ENCODE results near the gene CYP21A2.

Gene CYP21A2

DNA sequence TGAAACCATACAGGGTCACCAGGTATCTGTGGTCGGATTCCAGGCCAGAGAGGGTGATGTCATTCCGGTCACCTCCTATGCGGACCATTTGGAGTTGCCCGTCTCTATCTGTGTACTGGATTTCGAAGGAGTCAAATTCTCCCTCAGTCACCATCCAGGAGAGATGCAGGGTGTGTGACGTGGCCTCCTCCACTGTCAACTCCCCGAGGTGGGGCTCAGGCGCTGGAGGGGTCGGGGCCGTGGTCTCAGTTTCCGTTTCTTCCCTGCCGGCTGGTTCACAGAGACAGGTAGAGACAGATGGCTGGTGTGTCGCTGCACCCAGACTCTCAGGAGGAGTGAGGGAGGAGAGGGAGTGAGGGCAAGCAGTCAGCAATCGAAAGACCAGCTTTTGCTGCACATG is 30.7 kb downstream of the CYP21A2 start:
- Histone ChIP-seq H3K9me3 (no peaks in the 10 kb centered on the region), H3K4me2 (no peak overlapping the region), H3K4me1 (no peaks in the 10 kb centered on the region), H3K4me3 (no peak overlapping the region), H3K27ac (no peak overlapping the region), H4K20me1 (no peaks in the 10 kb centered on the region), H3K9ac (no peak overlapping the region), H3K27me3 (no peaks in the 10 kb centered on the region), H3K36me3 (no peaks in the 10 kb centered on the region; the same call in 1 of the 2 replicates)
- no peak for TF ChIP-seq Cebpa-rat (IDR thresholded peaks at IDR 0.05)

DNA sequence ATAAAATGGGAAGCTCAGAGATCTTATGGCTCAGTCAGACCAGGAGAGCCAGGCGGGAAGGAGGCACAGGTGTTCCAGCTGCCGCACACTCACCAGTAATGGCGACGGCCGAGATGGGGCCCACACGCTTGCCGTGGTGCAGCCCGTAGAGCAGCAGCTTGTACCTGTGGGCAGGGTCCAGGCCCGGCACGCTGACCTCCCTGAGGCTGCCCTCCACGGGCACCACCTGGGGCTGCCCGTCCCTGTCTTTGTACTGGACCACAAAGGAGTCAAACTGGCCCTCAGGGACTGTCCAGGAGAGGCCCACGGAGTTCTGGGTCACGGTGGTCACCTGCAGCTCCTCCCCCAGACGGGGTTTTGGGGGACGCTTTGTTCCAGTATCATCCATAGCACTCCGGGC is 31.2 kb downstream of the CYP21A2 start:
- no peak for TF ChIP-seq Cebpa-rat (IDR thresholded peaks at IDR 0.05)
- no peak overlapping the region for H3K4me3 ChIP-seq
- H4K20me1 ChIP-seq = no peaks in the 10 kb centered on the region
- H3K36me3 ChIP-seq = no peaks in the 10 kb centered on the region; the same call in 1 of the 2 replicates
- no peaks in the 10 kb centered on the region for H3K9me3 ChIP-seq
- H3K9ac ChIP-seq = no peak overlapping the region
- no peak overlapping the region for H3K27ac ChIP-seq
- no peaks in the 10 kb centered on the region for H3K27me3 ChIP-seq
- no peaks in the 10 kb centered on the region for H3K4me1 ChIP-seq
- H3K4me2 ChIP-seq = no peak overlapping the region

DNA sequence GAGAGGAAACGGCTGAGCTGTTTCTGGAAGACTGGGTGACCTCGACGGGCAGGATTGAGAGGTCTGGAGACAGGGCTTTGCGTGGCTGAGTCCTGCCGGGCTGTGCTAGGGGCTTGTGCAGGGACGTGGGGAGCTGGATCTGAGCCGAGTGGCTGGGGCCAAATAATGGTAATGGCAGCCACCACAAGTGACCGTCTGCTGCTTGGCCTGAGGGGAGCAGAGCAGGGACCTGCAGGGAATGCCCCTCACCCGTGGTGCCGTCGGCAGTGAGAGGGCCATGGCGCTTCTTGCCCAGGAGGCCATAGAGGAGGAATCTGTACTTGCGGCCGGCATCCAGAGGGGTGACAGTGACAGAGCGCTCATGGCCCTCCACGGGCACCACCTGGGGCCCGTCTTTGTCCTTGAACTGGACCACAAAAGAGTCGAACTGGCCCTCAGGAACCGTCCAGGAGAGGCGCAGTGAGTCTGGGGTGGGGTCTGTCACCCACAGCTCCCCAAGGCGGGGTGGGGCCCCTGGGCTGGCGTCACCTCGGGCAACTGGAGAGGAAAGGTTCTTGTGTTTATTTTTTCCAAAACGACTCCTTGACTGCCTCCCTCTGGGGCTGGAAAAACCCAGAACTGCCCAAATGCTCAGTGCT is 31.8 kb downstream of the CYP21A2 start:
- Histone ChIP-seq H3K4me2 (no peak overlapping the region), H3K9me3 (no peaks in the 10 kb centered on the region), H3K27me3 (no peaks in the 10 kb centered on the region), H3K9ac (no peak overlapping the region), H3K36me3 (no peaks in the 10 kb centered on the region; the same call in 1 of the 2 replicates), H3K4me1 (no peaks in the 10 kb centered on the region), H3K4me3 (no peak overlapping the region), H4K20me1 (no peaks in the 10 kb centered on the region), H3K27ac (no peak overlapping the region)
- TF ChIP-seq Cebpa-rat (IDR thresholded peaks at IDR 0.05) = no peak

DNA sequence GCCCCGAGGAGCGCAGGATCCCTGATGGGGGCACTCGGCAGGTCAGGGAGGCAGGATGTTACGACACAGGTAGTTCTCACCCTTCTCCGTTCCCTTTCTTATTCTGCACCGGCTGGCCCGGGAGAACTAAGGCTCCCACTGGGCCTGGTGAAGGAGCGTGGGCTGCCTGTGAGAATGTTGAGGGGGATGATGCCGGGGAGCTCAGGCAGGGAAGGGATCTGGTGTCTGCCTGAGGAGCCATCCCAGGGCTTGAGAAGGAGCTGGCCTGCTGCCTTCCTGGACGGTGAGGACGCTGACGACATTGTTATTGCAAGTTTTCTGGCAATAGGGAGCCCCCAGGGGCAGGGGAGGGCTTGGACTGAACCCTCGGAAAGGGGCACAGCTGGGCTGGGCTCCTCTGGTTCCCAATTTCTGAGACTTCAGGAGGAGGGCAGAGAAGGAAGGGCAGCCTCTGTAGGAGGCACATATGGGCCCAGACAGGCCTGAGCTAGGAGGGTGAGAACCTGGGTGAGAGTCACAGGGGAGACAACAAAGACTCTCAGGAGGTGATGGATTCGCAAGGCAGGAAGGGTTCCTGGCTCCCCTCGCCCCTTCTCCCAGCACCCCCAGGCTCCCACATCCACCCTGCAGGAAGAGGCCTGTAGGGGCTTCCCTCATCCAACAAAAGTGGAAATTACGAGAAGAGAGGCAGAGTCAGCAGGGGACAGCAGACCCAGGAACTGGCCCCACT is 32.8 kb downstream of the CYP21A2 start:
- H3K4me3 ChIP-seq = no peak overlapping the region
- H4K20me1 ChIP-seq = no peaks in the 10 kb centered on the region
- H3K4me1 ChIP-seq = no peaks in the 10 kb centered on the region
- H3K4me2 ChIP-seq = no peak overlapping the region
- H3K27me3 ChIP-seq = no peaks in the 10 kb centered on the region
- no peak overlapping the region for H3K27ac ChIP-seq
- no peak overlapping the region for H3K9ac ChIP-seq
- no peaks in the 10 kb centered on the region for H3K9me3 ChIP-seq
- no peaks in the 10 kb centered on the region; the same call in 1 of the 2 replicates for H3K36me3 ChIP-seq
- no peak for TF ChIP-seq Cebpa-rat (IDR thresholded peaks at IDR 0.05)

DNA sequence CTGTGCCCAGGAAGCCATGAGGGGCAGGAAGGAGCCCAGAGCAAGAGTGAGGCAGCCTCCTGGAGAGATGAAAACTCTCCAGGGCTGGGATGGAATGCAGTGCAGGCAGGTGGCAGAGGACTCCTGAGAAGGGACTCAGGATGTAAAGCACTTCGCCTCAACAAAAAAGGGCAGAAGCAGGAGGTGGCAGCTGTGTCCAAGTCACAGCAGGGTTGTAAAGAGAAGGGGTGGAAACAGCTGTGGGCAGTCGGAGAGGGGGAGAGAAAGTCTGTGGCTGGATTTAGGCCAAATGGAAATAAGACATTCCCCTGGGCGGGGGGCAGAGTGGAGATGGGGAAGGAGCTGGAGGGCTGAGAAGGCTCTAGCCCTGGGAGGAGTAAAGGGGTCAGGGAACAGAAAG is 34.9 kb downstream of the CYP21A2 start:
- H3K4me1 ChIP-seq = no peaks in the 10 kb centered on the region
- no peak for TF ChIP-seq Cebpa-rat (IDR thresholded peaks at IDR 0.05)

DNA sequence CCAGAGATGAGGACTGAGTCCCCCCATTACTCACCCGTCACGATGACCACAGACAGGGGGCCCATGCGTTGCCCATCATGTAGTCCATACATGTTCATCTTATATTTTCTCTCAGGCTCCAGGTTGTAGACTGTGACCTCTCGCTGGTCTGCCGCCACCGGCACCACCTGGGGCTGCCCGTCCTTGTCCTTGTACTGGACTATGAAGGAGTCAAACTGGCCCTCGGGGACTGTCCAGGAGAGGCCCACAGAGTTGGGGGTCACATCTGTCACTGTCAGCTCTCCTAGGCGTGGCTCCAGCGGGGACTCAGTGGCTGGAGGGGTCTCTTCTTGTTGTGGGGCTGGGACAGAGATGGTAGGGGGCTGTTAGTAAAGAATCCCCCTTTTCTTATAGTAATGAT is 35.4 kb downstream of the CYP21A2 start:
- Histone ChIP-seq H3K4me2 (no peak overlapping the region), H3K9ac (no peak overlapping the region), H3K4me1 (no peaks in the 10 kb centered on the region), H3K27ac (no peak overlapping the region), H3K36me3 (no peaks in the 10 kb centered on the region; the same call in 1 of the 2 replicates), H4K20me1 (no peaks in the 10 kb centered on the region), H3K27me3 (no peaks in the 10 kb centered on the region), H3K9me3 (no peaks in the 10 kb centered on the region), H3K4me3 (no peak overlapping the region)
- TF ChIP-seq Cebpa-rat (IDR thresholded peaks at IDR 0.05) = no peak

More for the DNA sequence above, 34.9 kb downstream of the CYP21A2 start:
- no peaks in the 10 kb centered on the region; the same call in 1 of the 2 replicates for H3K36me3 ChIP-seq
- H4K20me1 ChIP-seq = no peaks in the 10 kb centered on the region
- H3K27ac ChIP-seq = no peak overlapping the region
- H3K4me2 ChIP-seq = no peak overlapping the region
- no peaks in the 10 kb centered on the region for H3K27me3 ChIP-seq
- H3K9me3 ChIP-seq = no peaks in the 10 kb centered on the region
- H3K4me3 ChIP-seq = no peak overlapping the region
- H3K9ac ChIP-seq = no peak overlapping the region

DNA sequence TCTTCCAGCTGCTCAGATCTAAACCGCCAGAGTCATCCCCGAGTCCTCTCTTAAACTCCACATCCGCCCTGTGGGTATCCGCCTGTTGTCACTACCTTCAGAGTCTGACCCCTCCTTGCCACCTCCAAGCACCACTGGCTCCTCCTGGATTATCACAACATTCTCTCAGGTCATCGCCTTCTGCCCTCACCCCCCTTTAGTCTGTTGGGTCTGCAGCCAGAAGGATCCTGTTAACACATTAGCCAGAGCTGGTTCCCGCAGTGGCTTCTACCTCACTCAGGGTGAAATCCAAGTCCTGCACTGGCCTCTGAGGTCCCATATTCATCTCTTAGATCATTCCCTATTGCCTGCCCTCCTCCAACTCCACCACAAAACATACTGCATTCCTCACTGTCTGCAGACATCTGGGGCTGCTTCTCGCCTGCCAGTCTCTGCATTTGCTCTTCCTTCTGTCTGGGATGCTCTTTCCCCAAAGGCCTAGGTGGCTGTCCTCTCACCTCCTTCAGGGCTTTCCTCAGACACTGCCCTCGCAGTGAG is 36.8 kb downstream of the CYP21A2 start:
- Histone ChIP-seq H3K9ac (no peak overlapping the region), H3K27ac (no peak overlapping the region), H3K4me2 (no peak overlapping the region), H3K36me3 (no peaks in the 10 kb centered on the region; the same call in 1 of the 2 replicates), H3K9me3 (no peaks in the 10 kb centered on the region), H3K4me1 (no peaks in the 10 kb centered on the region), H3K27me3 (no peaks in the 10 kb centered on the region), H4K20me1 (no peaks in the 10 kb centered on the region), H3K4me3 (no peak overlapping the region)
- TF ChIP-seq Cebpa-rat (IDR thresholded peaks at IDR 0.05) = no peak

DNA sequence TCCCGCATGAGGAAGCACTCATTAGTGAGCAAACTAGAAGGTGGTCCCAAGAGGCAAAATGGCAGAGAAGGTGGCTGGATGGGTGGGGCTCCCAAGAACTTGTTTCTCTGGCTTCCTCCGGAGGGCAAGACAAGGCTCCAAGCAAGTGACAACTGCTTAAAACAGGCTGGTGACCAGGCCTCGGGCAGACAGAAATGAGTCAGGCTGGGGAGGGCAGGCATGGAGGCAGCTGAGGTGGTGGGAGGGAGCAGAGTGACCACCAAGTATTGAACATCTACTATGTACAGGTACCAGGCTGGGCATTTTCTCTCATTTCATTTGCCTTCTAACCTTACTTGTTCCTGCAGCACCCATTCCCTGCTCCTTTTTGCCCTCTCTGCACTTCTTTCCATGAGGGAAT is 37.6 kb downstream of the CYP21A2 start:
- no peak overlapping the region for H3K4me3 ChIP-seq
- no peak overlapping the region for H3K9ac ChIP-seq
- H3K27me3 ChIP-seq = no peaks in the 10 kb centered on the region
- H3K4me2 ChIP-seq = no peak overlapping the region
- no peaks in the 10 kb centered on the region for H4K20me1 ChIP-seq
- H3K4me1 ChIP-seq = no peaks in the 10 kb centered on the region
- no peaks in the 10 kb centered on the region for H3K9me3 ChIP-seq
- TF ChIP-seq Cebpa-rat (IDR thresholded peaks at IDR 0.05) = no peak
- H3K27ac ChIP-seq = no peak overlapping the region
- H3K36me3 ChIP-seq = no peaks in the 10 kb centered on the region; the same call in 1 of the 2 replicates

DNA sequence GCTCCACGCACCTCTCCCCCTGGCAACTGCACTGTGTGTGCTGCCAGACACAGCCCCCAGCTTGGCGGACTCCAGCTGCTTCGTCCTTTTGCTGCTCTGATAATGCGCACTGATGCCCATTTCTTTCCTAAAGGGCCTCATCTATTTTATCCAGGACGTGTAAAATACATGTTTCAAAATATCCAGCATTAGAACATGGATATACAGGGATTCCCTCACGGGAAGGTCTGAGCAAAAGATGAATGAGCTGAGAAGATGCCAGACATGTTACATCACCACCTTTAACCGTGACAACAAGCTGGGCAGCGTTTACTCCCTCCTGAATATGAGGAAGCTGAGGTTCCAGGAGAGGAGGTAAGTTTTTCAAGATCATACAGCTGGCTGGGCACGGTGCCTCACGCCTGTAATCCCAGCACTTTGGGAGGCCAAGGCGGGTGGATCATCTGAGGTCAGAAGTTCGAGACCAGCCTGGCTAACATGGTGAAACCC is 38.1 kb downstream of the CYP21A2 start:
- Histone ChIP-seq H3K27ac (no peak overlapping the region), H3K4me2 (no peak overlapping the region), H3K27me3 (no peaks in the 10 kb centered on the region), H4K20me1 (no peaks in the 10 kb centered on the region), H3K9ac (no peak overlapping the region; the same call in 1 of the 2 replicates), H3K36me3 (no peaks in the 10 kb centered on the region; the same call in 1 of the 2 replicates), H3K4me1 (no peaks in the 10 kb centered on the region), H3K4me3 (no peak overlapping the region), H3K9me3 (no peaks in the 10 kb centered on the region)
- no peak for TF ChIP-seq Cebpa-rat (IDR thresholded peaks at IDR 0.05)
